ENCODE measurements around the gene KIF26B.

Gene KIF26B

DNA sequence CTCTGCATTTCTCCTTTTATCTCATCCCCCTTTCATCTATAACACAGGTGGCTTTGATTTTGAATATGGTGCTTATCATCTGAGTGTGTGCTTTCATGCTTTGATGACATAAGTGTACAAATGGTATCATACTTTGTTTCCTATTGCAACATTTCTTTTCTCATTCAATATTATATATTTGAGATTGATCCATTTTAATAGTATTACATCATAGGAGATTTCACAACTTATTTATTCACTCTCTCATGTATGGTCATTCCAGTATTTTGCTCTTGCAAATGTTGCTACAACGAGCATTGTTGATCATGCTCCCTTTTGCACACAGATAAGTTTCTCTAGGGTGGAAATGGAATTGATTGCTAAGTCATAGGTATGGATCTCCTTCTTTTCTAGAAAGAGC lies 302.8 kb downstream of the KIF26B start:
- DNase-seq (ENCODE audit: low read depth) = no peak
- no peak overlapping the region for H3K4me3 ChIP-seq (ENCODE audit: low read depth, low read length)
- TF ChIP-seq, protein P1, sequence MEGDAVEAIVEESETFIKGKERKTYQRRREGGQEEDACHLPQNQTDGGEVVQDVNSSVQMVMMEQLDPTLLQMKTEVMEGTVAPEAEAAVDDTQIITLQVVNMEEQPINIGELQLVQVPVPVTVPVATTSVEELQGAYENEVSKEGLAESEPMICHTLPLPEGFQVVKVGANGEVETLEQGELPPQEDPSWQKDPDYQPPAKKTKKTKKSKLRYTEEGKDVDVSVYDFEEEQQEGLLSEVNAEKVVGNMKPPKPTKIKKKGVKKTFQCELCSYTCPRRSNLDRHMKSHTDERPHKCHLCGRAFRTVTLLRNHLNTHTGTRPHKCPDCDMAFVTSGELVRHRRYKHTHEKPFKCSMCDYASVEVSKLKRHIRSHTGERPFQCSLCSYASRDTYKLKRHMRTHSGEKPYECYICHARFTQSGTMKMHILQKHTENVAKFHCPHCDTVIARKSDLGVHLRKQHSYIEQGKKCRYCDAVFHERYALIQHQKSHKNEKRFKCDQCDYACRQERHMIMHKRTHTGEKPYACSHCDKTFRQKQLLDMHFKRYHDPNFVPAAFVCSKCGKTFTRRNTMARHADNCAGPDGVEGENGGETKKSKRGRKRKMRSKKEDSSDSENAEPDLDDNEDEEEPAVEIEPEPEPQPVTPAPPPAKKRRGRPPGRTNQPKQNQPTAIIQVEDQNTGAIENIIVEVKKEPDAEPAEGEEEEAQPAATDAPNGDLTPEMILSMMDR (conservative IDR thresholded peaks at IDR 0.05; ENCODE audit: low read depth, low read length) = no peak

DNA sequence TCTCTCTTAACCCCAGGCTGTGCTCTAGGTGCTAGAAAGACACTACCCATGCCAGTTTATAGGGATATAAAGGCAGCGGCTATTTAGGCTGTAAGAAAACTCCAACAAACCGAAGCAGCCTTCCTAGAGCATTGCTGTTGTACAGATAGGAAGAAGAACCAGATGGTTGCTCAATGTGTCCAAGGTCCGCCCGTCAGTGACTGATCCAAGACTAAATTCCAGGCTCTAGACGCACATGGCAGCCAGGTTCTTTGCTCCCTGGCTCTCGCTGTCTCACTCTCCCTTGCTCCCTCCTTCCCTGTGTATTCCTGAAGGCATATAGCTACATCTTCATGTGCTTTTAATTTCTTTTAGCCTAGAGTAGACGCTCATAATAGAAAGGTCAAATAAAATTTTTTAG lies 303.4 kb downstream of the KIF26B start:
- DNase-seq (ENCODE audit: low read depth) = no peak
- TF ChIP-seq, protein P1 (conservative IDR thresholded peaks at IDR 0.05; ENCODE audit: low read depth, low read length) = no peak
- no peak overlapping the region for H3K4me3 ChIP-seq (ENCODE audit: low read depth, low read length)

DNA sequence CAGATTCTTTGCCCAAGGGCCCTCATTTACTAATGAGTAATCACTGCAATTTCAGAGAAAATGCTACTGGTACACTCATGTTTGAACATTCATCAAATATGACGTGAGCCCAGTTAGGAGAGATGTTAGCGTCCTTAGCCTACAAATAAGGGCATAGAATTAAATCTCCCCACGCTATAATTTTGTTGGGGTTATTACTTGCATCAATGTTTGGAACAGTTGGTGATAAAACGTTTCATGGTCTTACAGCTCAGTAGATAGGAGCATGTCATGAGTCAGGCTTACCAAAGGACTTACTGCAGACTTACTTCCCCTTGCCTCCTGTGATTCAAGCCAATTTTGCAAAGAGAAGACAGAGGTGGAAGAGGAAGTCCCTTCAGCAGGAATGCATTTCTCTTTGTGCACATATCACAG lies 304.0 kb downstream of the KIF26B start:
- no peak overlapping the region for H3K4me3 ChIP-seq (ENCODE audit: low read depth, low read length)

DNA sequence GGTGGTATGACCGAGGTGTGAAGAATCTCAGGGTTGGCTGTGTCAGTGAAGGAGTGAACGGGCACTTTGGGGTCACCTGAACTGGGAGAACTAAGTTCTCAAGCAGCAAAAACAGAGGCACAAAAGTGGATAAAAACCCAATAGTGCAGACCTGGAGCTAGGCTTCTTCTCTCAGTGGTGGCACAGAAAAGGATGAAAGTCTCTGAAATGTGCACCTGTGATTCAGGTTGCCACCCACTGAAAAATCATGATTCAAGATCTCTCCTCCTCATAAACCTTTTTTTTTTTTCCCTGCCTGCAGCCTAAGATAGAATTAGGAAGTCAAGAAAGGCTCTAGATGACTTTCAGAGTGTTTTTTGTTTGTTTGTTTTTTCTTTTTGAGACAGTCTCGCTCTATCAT lies 304.8 kb downstream of the KIF26B start:
- TF ChIP-seq, protein P1 (conservative IDR thresholded peaks at IDR 0.05; ENCODE audit: low read depth, low read length) = no peak
- no peak overlapping the region for H3K4me3 ChIP-seq (ENCODE audit: low read depth, low read length)
- DNase-seq (ENCODE audit: low read depth) = no peak

More for the DNA sequence above, 304.0 kb downstream of the KIF26B start:
- no peak for DNase-seq (ENCODE audit: low read depth)
- TF ChIP-seq, protein P1 (conservative IDR thresholded peaks at IDR 0.05; ENCODE audit: low read depth, low read length) = no peak

DNA sequence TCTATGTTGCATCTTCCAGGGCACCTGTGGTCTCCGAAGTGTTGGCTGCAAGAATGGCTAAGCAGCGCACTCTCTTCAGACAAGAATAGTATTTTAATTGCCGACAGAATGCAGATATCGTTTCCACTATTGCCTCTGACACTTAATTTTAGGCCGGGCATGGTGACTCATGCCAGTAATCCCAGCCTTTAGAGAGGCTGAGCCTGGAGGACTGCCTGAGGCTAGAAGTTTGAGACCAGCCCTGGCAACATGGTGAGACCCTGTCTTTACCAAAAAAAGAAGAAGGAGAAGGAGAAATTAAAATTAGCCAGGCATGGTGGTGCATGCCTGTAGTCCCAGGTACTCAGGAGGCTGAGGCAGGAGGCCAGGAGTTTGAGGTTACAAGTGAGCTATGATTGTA lies 306.9 kb downstream of the KIF26B start:
- DNase-seq (ENCODE audit: low read depth) = no peak
- TF ChIP-seq, protein P1 (conservative IDR thresholded peaks at IDR 0.05; ENCODE audit: low read depth, low read length) = no peak
- H3K4me3 ChIP-seq (ENCODE audit: low read depth, low read length) = no peak overlapping the region

DNA sequence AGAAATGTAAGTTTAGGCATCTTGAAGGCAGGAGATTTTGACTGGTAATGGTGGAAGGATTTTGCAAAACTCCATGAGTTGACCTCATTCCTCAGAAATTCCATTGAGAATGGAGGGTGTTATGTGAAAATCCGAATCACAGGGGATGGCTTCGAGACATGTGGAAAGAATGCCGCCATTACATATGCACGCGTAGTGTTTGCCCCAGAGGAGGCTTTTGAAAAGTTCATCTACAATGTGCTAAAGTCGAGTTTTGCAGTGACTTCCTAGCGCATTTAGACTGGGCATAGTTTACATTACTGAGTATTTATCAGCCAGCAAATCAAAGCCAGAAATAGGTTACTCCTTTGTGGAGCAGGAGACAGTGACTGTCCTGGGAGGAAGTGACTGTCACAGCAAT lies 307.4 kb downstream of the KIF26B start:
- TF ChIP-seq, protein P1 (conservative IDR thresholded peaks at IDR 0.05; ENCODE audit: low read depth, low read length) = no peak
- DNase-seq (ENCODE audit: low read depth) = no peak
- H3K4me3 ChIP-seq (ENCODE audit: low read depth, low read length) = no peak overlapping the region

DNA sequence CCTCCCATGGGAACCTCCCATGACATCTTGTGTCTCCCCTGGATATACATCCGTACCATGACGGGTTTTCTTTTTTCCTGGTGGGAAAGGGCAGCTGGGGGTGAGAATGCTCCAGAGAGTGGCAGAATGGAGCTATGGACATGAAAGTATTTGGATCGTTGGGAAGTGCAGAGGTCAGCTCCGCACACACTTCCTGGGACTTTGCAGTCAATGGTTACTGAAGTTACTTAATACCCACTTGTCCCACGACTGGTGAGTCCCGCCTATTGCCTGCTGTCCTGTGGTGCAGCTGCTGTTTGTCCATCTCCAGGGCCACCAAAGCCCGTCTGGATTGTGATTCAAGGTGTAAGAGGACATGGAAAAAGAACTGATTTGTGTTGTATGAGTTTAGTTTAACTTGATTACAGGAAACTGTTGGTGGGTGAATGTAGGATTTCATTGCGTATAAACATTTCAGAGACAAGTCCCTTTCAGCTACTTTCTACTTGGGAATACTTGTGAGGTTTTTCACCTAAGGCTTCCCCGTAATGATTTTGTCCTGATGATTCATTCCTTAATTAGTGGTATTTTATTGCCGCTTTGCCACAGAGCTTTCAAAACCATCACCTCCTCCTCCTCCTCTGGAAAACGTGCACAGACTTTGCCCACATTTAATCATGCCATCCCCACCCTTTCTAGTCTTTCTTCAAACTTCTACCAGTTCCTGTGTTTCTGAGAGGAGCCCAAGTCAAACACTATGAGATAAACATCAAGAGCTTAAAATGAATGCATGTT lies 308.8 kb downstream of the KIF26B start:
- no peak for DNase-seq (ENCODE audit: low read depth)
- TF ChIP-seq, protein P1 (conservative IDR thresholded peaks at IDR 0.05; ENCODE audit: low read depth, low read length) = no peak
- no peak overlapping the region for H3K4me3 ChIP-seq (ENCODE audit: low read depth, low read length)
